Epidermal melanocyte (primary cell): ENCODE data around the gene ARHGAP24.

Experiments
- DNase-seq: peaks from one replicate; pipeline ENCODE4 v3.0.0; 2011; ENCODE audit warnings: low spot score; ENCODE audit not compliant: insufficient read length

The ARHGAP24 gene

DNA sequence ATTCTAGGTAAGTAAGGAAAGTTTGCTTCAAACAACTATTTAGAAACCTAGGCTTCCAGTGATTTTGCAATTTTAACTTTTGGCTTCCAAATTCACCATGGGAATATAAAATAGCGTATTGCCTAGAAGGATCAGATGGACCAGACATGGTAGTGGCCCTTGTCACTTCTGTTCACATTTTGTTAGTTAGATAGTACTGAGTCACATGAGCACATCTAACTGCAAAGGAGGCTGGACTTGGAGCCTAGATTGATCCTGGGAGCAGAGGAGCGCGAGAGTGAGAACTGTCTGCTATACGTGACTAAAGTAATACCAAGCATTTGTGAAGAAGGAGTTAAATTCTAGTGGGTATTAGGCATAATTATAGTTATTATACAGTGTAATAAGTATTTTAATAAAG is 102.4 kb downstream of the ARHGAP24 start:
- DNase-seq: no peak

DNA sequence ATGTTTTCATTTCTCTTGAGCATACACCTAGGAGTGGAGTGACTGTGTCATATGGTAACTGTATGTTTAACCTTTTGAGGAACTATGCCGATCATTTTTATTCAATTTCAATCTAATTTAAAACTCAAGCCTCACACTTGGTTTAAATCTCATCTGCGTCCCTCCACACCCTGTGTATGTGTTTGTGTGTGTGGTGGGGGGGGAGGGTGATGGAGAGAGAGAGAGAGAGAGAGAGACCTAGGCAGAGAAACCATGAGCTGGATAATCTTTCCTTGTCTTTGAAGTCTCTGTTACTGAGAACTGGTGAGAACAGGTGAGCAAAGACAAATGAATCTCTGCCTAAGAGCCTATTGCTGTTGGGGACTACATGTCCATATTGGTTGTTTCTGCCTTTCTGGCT is 105.0 kb downstream of the ARHGAP24 start:
- DNase-seq: no peak

DNA sequence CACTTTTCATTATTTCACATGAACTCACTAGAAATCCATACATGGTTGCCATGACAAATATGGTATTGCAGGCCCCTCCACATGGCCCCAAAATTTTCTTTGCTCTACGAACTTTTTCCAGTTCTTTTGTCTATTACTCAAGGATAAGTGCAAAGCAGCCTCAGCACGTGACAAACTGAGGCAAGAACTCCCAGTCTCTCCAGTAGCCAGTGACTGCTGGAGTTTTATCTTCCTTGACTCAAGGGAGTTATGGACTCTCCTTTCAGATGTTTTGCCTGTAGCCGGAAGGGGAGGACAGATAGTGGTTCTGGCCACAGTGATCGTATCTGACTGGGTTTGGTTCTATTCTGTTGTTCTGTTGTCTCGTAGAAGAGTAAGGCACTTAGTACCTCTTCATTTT is 105.5 kb downstream of the ARHGAP24 start:
- no peak for DNase-seq

DNA sequence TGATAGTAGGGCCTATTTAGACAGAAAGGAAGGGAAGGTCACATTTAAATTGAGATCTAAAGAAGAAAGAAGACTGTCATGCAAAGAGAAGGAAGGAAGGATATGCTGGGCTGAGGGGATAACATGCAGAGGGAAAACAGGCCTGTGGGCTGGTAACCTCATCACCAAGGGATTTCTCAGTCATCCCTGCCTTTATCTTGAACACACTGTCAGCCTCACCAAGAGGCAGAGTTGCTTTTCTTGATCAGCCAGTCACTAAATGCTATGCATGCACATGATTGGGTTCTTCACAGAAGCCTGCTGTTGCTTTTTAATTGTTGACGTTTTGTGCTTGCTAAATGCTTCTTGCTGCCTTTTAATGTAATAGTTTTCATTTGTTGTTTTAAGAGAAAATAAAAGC is 113.0 kb downstream of the ARHGAP24 start:
- DNase-seq: no peak

DNA sequence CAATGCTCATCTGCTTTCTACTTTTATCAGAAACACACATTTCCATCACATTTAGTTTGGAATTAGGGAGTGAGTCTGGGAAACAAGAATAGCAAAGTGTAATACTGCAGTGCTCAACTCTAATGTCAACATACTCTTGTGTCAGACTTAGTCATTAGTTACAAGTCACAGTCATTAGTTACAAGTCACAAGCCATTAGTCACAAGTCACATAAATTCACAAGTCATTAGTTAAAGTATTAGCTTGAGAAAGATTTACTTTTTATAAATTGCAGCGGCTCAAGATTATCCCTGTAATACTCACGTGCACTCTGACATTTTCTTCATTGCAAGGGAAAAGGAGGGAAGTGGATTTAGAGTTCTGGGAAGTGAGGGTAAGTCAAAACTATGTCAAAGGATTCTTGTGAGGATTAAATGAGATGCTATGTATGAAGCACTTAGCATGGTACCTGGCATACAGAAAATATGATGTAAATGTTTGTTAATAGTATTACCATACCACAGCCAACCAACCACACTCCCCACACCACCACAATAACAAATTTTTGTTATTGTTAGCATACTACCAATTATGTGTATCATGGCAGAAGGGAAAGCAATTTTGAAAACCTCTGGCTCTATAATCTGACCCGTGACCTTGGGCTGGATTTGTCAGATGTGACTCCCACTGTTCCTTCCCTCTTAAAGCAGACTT is 116.6 kb downstream of the ARHGAP24 start:
- DNase-seq: no peak

DNA sequence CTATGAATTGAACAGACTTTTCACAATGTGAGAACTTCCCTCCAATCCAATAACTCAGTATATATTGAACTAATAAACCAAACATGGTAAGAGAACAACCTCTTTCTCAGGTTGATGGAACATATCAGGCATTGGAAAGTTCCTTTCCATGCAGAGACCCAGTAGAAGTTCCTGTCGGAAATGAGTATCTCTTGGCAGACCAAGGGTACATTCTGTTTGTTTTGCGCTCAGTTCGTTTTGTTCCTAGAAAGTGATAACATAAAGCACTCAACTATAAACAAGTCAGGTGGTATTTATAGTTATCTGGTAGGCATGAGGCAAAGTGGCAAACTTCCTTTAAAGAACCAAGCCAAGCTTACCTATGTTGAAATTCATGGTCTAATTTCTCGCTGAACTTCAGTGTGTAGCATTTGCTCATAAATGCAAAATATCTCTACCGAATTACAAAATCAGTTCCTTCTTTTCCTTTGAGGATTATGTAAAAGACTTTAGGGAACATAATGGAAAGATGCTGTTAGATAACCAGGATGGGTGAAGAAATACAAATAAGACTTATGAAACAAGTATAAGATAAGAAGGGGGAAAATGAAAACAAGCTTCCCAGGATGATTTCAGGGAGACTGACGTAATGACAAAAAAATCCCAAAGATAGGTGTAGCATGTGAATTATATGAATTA is 120.3 kb downstream of the ARHGAP24 start:
- no peak for DNase-seq

DNA sequence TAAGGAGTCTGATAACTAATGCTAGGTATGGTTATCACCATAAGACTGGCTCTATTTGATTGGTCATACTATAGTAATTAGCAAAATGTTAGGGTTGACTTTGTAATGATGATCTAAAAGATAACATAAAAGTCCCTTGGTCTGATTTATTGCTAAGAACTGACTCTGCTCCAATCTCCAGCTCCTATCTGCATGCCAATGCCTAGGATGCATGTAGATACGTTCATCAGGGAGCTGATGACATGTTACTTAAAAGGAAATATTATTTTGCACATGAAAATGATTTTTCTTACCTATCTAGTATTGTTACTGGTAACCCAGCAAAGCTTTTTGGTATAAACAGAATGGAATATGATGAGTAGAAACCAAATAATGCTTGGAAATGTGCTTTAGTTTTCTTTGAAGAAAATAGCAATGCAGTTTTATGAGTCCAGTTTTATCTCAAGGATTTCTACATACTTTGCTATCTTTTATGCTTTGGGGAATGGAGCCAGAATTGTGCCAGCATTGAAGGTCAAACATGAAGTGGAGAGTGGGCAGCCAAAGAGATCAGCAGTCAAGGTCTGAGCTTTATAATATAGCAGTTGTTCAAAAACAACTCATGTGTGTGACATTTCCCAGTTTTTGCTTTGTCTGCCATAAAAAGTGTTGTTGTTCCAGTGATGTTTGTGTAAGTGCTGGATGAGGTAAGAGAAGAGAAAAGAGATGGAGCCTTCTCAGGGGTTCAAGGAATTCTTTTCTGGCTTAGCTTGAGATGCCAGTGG is 121.0 kb downstream of the ARHGAP24 start:
- no peak for DNase-seq

DNA sequence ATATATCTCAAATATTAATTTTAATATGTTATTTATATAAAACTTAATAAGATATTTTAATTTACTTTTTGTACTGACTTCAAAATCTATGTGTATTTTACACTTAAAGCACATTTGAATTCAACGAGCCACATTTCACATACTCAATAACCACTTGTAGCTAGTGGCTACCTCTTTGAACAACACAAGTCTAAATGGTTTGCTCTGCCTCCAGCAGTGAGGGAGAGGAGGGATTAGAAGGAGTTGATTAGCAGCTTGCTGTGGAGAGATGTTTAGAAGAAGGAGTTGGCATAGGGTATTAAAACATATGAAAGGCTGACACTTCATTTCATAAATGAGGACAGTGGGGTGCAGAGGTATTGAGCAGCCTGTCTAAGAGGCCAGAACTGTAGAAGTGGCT is 124.0 kb downstream of the ARHGAP24 start:
- no peak for DNase-seq

DNA sequence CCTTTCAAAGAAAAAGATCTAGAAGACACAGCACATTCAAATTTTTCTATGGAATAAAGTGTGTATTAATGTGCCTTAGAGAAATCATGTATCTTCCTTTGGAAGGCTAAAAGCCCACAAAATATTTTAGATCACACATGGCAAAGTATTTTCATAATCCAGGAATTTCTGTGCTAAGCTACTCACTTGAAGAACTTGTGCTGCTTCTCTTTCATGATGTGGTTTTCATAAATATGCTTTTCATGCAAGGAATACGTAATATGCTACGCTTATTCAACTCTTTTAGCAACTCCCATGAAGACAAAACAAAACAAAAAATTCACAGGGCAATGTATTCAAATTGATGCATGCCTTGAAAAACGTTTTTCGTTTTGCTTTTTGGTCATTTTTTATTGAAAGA is 125.6 kb downstream of the ARHGAP24 start:
- no peak for DNase-seq

DNA sequence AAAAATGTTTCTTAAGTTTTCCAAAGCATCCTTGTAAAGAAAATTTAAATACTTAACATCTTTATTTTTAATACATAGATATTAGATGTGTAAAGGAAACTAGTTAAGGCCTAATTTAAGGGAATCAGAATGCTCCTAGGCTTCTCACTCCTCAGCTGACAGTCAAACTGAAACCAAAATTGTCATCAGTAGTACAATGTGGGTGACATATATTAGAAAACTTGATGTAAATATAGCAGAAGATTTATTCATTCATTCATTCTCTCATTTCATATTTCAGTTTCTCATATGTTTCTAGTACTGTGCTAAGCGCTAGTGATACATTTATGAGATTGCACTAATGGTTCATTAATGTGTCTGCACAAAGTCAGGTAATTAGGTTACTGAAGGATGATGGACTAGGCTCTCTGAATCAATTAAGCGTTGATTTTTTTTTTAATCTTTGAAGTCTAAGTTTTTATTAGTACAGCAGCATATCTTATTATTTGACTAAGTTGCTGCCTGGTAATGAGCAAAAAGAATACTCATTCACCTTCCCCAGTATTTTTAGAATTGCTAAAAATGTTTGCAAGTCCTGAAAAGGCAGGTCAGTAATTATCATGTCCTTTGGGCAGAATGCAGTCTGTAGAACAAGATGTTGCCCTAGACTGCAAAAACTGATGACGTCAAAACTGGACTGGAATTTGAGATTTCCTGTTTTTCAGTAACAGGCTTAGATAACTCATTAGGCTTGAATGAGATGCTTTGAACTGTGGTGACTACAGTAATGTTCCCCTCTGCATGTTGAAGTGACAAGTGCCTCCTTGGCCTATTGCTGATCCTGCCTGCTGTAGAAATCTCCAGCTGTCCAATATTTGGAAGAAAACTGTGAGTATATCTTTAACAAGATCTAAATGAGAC is 128.7 kb downstream of the ARHGAP24 start:
- no peak for DNase-seq

DNA sequence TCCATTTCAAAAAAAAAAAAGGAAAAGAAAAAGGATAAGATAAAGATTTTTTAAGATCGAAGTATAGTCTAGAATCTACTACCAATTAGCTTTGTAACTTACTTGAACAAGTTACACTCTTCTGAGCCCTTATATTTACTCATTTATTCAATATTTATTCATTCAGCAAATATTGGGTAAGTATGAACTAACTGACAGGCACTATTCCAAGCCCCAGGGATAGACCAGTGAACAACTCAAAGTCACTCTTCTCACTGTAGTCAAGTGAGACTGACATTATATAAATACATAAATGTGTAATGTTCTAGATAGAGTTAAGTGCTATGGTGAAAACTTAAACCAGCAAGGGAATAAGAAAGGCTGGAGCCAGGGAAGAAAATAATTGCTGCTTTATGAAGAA is 131.6 kb downstream of the ARHGAP24 start:
- no peak for DNase-seq

DNA sequence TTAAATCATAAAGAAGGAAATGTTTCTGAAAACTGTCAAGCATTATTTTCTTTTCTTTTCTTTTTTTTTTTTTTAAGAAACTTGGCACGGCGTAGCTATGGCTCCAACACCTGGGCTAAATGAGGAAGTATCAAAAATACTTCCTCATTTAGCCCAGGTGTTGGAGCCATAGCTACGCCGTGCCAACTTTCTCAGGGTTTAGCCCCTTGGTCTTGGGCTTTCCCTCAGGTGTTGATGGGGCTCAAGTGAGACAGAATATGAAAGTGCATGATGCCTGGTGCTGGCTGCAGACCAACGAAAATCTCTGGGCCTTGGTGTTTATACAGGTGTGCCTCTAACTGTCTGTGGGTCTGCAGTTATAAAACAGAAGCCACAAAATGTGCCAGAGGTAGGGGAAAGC is 132.7 kb downstream of the ARHGAP24 start:
- no peak for DNase-seq

DNA sequence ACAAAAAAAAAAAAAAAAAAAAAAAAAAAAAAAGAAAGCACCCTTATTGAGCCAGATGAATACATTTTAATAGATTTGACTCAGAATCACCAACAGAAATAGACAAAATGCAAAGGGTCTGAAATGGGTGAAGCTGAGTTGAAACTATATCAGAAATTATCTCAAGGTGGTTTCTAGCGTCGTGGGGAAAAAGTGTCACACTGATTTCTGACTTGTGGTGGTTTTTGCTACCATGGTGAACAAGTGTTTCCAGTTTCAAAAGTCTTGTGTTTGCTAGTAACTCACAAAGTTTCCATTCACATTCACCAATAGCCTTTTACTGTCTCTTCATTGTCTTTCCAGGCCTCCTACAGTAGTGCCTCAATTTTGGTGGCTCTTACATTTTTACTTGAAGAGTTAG is 135.5 kb downstream of the ARHGAP24 start:
- no peak for DNase-seq

DNA sequence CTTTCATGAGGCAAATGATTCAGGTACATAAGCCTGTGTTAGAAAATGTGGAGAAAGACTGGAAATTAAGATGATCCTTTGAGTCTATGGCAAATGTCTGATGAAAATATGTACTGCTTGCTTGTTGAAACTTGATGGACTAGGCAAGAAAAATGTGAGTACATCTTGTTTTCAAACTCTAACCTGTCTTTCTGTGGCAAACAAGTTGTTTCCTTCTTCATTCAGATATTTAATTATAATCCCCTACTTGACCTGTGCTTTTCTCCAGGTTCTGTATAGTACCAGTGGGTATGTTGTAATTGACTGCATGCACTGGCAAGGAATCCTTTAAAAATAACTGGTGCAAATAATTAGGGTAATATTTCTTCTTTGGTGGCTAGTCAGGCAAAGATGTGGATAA is 136.7 kb downstream of the ARHGAP24 start:
- no peak for DNase-seq

DNA sequence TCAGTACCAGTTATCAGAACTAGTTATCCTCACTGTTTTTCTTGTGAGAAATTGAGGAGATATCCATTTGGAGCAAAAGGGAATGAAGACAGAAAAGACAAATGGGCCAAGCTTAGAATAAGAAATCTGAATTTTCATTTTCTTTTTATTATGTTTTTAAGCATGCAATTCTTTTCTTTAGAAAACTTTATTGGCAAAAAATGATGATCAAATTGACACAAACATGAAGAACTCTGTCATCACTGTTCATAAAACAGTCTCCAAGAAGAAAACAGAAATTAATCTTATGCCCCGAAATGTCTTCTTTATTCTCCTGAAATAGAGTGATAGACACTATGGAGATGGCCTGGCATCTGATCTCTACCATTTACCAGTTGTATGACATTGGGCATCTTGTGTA is 139.0 kb downstream of the ARHGAP24 start:
- DNase-seq: no peak

DNA sequence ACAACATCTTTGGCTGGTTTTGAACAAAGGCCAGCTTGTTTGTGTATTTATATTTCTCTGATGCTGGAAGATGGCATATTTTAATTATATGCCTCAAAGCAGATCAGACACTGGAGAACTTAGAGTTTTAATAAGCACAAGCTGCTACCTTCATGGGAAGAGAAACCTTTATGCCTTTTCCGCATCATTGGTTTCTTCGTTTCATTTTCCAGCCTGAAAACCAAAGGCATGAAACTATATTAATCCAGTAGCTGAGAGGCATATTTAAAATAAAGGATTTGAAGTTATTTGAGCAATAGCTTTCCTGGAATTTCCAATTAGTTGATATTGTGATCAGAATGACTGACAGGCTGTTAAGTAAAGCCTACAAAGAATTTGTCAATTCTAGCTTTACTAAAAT is 141.0 kb downstream of the ARHGAP24 start:
- no peak for DNase-seq

DNA sequence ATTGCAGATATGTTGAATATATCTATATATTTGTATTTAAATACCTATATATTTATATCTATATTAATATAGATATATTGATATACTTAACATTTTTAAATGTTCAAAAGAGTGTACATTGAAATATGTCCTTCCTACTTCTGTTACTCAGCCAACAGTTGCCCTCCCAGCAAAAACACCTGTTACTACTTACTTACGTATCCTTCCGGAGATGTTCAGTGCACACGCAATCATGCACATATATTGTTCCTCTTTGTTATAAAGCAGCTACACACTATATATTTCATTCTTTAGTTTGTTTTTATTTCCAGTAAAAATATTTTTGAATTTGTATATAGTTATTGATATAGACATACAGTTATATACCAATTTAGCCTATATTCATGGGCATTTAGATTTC is 142.3 kb downstream of the ARHGAP24 start:
- DNase-seq: no peak

DNA sequence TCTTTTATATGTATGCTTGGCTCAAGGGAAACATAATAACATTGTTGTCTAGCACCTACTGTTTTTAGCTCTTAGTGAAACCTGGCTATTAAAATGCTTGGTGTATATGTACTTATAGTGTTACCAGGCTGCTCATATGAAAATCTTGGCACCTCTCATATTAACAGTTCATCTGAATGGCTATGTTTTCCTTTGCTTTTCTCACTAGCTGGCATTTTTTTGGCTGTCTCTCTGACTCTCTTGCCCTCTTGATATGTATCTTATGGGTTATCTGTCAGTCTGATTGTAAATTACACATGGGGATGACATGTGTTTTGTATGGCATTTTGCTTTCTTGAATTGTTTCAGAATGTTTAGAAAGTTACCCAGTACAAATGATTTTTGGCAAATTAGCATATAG is 158.0 kb downstream of the ARHGAP24 start:
- no peak for DNase-seq

DNA sequence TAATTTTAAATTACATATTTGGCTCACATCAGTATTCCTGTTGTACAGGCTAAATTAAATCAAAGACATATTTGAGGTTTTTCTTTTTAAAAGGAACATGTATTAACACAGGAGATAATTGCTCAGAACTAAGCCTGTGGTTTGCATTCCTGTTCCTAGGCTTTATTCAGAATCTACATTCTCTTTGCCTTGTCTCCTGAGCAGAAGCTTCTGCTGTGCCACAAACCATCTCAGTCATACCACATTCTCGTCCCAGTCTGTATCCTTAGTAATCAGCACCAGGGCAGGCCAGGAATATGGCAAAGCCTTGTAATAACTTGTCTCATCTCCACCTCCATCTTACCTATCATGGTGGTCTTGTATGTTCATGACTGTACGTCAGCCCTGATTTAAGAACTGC is 162.8 kb downstream of the ARHGAP24 start:
- no peak for DNase-seq

DNA sequence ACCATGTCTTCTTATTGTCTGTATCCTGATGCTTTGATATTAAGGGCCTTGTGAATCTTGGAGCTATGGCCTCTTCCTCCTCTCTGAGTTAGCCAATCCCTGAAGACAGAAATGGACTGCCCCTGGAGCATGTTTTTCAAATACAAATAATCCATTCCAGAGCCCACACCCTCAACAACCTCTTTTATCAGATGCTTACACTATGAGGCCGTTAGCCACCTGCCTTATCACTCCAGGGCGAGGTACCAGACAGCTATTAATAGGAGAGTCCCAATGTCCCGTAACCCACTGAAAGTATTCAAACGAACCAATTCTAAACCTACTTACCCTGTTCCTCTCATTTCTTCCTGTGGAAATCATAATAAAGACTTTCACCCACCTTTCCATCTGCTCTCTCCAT is 165.0 kb downstream of the ARHGAP24 start:
- DNase-seq: no peak

DNA sequence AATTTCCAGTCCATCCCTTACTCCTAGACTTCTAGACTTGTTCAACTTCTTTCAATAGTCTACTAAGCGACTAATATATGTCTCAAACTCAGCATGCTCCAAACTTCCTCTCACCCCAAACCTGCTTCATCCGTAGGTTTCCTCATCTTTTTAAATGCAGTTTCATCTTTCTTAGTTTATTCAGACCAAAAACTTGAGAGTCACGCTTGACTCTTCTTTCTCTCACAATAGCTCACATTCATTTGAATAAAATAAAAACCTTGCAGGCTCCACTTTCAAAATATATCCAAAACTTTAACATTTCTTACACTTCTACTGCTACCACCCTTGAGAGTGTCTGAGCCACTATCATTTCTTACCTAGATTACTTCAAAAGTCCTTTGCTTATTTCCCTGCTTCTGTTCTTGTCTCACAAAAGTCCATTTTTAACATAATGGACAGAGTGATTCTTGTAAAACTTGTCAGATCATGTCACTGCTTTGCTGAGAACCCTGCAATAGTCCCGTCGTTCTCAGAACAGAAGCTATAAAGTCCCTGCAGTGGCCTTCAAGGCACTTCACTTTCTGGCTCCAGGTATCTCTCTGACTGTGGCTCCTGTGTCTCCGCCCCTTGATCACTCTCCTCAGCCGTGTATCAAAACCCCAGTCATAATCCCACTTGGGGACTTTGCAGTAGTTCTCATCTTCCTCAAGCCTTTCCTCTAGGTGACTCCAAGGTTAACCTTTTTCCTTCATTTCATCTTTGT is 167.6 kb downstream of the ARHGAP24 start:
- DNase-seq: no peak
